NCI-H82 (cell line): Measurements from ENCODE around the gene AZU1.

Experiments
- DNase-seq: peaks from one replicate; lab custom pipeline; 2025; lab: John Stamatoyannopoulos, UW

The AZU1 gene

DNA sequence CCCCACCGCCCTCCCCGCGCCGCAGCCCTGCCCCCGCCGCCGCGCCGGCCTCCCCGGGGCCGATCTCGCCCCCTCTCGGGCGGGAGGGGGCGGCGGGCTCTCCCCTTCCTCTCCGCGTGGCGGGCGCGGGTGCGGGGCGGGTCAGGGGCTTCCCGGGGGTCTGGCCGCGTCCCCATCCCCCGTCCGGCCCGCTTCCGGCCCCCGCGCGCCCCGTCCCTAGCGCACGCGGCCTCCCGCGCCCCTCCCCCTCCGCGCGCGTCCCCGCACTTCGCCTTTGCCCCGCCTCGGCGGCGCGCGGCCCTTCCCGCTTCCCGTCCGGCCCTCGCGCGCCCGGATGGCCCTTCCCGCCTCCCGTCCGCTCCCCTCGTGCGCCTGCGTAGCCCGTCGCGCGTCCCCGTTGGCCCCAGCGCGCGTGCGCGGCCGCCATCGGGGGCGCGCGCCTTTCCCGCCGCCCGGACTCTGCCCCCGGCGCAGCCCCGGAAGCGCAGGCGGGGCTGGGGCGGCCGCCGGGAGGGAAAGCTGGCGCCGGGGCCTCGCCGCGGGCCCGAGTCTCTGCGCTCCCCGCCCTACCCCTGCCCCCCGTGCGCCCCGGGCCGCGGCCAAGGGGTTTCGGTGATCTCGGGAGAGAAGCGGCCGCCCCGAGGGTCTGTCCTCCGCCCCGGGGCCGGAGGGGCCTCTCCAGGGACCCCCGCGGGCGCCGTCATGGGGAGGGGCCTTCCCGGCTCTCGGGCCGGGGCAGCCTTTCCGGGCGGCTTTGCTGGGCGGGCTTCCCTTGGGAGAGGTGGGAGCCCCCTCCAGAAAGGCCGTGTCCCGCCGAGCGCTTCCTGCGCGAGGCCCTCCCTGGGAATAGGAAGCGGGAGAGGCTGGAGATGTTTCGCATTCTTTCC is 29.9 kb upstream of the AZU1 start:
- DNase-seq, result peak; percentile 85

DNA sequence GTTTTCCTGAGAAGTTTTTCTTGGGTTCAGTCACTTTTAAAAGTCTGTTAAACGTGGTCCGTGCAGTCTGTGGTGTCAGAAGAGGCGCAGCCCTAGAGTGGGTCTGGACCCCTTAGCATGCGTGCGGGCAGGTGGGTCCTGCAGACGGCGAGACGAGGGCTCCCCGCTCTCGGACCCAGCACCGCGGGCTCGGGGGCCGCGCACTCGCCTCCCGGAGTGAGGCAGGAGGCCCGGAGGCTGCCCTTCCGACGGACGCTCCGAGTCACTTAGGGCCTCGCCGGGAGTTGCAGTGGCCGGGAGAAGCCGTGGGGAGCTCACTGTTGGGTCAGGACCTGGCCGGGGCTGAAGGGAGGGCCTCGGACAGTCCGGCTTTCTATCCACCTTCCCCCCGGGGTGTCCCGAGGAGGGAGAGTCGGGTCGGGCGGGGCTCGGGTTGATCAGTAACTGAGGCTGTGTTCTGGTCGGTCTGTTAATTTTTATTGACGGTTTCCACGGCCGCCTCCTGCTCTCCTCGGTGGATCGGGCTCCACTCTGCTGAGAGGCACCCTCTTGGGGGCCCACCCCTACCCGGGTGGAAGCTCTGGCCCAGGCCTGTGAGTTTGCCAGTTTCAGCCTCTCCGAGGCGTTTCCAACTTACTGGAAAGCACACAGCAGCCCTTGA is 29.1 kb upstream of the AZU1 start:
- no peak for DNase-seq

- peak; percentile 28 for DNase-seq
These were observed 28.4 kb upstream of the AZU1 start for GRCh38 chr19:799076-799881.

- DNase-seq, result no peak
These were observed 27.1 kb upstream of the AZU1 start for GRCh38 chr19:800360-801029.

- no peak for DNase-seq
These were observed 26.4 kb upstream of the AZU1 start for GRCh38 chr19:801030-801860.

- no peak for DNase-seq
These were observed 25.7 kb upstream of the AZU1 start for GRCh38 chr19:801861-802497.

DNA sequence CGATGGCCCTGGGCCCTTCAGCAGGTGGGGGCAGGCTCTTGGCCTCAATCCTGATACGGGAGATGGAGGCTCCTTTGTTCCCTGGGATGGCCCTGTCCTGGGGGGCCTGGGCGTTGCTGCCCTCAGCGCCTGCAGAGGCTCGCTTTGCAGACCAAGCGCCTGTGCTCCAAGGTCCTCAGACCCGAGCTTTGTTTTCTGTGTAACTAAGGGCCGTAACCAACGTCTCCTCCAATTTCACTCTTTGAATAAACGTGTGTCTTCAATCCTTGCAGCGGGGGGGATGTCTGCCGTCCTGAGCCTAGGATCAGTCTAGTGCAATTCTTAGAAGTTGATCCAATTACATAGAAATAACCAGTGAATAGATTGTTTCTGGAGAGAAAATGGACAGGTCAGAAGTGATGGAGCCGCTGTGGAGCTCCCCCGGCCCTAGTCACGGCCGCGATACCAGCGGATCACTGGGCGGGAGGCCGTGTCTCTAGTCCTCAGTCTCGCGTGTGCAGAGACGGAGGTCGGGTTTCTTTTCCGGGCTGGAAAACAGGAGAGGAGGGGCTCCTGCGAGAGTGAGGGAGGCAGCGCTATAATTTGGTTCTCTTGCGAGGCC is 25.0 kb upstream of the AZU1 start:
- no peak for DNase-seq

- DNase-seq, result no peak
These were observed 24.5 kb upstream of the AZU1 start for GRCh38 chr19:803099-803561.

- DNase-seq, result no peak
These were observed 23.8 kb upstream of the AZU1 start for GRCh38 chr19:803686-804418.

GRCh38 chr19:804419-805165 is 23.0 kb upstream of the AZU1 start:
- no peak for DNase-seq

GRCh38 chr19:805166-805551 is 22.5 kb upstream of the AZU1 start:
- DNase-seq, result no peak

- no peak for DNase-seq
These were observed 21.8 kb upstream of the AZU1 start for GRCh38 chr19:805600-806550.

- no peak for DNase-seq
These were observed 20.7 kb upstream of the AZU1 start for GRCh38 chr19:806815-807421.

DNA sequence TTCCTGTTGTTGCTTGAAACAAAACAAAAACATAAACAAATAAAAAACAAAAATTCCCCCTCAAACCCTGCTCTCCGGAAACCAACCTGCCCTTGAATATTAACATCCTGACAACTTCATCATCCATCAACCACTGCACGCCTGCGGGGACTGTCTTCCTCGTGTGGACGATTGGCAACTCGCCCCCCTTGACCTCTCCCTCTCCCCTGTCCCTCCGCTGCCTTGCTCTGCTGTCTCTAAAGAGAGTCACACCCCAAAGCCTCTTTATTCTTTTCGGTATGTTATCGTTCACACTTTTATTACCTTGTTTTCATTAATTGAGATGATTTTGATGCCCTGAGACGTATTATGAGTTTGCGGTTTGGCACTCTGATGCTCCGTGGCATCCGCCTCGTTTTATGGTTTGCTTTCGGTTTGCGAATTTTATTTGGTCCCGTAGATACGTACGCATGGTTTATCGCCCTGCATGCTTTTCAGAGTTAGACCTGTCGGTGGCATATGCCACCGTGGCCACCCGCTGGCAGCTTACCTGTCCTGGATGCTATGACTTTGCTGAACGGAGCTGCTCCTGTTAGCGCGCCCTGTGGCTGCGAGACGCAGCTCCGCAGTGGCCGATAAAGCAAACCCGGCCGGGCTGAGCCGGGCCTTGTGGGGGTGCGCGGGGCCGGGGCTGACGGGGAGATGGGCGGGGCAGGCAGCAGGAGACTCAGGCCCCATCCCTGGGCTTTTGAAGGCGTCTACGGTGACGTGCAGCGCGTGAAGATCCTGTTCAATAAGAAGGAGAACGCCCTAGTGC is 19.8 kb upstream of the AZU1 start:
- DNase-seq, result no peak

- no peak for DNase-seq
These were observed 19.2 kb upstream of the AZU1 start for GRCh38 chr19:808423-808775.

- no peak for DNase-seq
These were observed 17.4 kb upstream of the AZU1 start for GRCh38 chr19:810077-810855.
